ENCODE data around the gene HEYL.

Gene HEYL

DNA sequence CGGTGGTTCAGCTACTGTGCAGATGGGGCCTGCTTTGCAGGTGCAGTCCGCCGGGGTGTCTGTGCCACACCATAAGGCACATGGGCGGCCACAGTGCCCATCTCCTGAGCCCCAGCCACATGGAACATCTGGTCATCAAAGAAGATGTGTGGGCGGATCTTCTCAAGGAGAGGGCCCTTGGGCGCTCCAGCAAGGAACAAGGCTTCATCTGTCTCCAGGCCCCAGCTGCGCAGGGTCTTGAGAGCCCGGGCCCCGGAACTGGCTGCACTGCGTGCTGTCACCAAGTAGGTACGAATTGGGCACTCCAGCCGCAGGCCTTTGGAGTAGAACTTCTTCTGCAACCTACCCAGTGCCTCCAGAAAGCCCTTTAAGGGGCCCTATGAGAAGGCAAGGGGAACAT, 19.7 kb upstream of the HEYL start:
- TF ChIP-seq, protein P1, sequence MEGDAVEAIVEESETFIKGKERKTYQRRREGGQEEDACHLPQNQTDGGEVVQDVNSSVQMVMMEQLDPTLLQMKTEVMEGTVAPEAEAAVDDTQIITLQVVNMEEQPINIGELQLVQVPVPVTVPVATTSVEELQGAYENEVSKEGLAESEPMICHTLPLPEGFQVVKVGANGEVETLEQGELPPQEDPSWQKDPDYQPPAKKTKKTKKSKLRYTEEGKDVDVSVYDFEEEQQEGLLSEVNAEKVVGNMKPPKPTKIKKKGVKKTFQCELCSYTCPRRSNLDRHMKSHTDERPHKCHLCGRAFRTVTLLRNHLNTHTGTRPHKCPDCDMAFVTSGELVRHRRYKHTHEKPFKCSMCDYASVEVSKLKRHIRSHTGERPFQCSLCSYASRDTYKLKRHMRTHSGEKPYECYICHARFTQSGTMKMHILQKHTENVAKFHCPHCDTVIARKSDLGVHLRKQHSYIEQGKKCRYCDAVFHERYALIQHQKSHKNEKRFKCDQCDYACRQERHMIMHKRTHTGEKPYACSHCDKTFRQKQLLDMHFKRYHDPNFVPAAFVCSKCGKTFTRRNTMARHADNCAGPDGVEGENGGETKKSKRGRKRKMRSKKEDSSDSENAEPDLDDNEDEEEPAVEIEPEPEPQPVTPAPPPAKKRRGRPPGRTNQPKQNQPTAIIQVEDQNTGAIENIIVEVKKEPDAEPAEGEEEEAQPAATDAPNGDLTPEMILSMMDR (IDR thresholded peaks at IDR 0.05; ENCODE audit: low read depth, low read length, missing control alignments), result no peak
- H3K4me3 ChIP-seq (replicated peaks; ENCODE audit: low read depth, low read length), result no peak overlapping the region
- DNase-seq (ENCODE audit: extremely low read depth, low read depth), result no peak

DNA sequence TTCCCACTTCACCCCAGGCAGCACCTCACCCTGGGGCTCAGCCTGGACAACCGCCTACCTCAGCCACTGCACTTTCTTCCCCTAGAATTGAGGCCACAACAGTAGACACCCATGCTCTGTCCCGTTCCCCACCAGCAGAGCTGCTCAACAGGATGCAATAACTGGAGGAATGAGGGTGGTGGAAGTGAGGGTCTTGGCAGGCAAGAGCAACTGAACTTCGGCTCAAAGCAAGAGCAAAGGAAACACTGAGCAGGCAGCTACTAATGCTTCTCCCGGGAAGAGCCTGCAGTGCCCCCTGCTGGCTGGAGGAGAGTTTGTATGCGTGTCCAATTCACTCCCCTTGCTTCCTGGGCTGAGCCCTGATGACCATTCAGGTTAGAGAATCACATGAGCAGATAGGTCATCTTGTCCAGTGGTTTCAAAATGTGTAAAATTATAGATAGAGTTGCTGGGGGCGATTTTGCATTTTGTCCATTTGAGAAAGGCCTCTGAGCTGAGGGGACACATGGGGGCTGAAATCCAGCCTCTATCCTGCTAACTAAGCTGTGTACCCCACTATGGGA, 18.6 kb upstream of the HEYL start:
- DNase-seq (ENCODE audit: extremely low read depth, low read depth), result peak; percentile 41
- TF ChIP-seq, protein P1 (IDR thresholded peaks at IDR 0.05; ENCODE audit: low read depth, low read length, missing control alignments), result peak; percentile 91
- H3K4me3 ChIP-seq (replicated peaks; ENCODE audit: low read depth, low read length), result no peak overlapping the region

DNA sequence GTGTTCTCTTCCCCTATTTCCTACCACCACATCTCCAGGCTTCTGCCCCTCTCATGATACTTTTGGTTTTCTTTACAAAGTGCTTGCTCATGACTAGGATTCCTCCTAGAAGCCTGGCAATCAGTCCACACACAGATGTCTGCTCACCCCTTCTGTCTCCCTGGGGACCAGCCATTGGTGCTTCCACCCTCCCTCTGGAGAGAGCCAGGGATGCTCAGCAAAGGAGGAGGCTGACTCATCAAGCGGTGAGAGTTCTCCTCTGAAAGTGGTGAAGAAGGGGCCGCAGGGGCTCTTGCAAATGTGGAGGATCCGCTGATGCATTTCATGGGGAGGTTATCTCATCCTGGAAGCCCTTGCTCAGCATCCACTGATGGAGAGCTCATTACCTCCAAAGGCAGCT, 18.0 kb upstream of the HEYL start:
- H3K4me3 ChIP-seq (replicated peaks; ENCODE audit: low read depth, low read length), result no peak overlapping the region
- no peak for DNase-seq (ENCODE audit: extremely low read depth, low read depth)

DNA sequence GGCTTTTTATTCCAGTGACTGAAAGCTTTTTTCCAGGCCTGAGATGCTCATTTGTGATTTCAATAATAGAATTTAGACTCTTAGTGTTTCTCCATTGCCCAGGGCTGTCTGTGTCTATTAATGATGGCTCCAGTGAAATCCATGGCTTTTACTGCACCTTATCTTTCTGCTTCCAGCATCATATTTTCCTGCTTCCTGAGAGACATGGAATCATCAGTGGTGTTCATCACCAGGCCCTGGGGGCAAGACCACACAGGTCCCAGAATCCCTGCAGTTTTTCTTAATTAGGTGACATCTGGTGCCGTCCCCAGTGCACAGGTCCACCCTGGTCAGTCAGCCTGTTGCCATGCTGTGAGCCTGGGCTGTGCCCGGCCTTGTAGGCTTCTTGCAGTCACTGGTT, 16.9 kb upstream of the HEYL start:
- no peak for DNase-seq (ENCODE audit: extremely low read depth, low read depth)
- no peak overlapping the region for H3K4me3 ChIP-seq (replicated peaks; ENCODE audit: low read depth, low read length)
- TF ChIP-seq, protein P1 (IDR thresholded peaks at IDR 0.05; ENCODE audit: low read depth, low read length, missing control alignments), result no peak

More for the DNA sequence above, 18.0 kb upstream of the HEYL start:
- TF ChIP-seq, protein P1 (IDR thresholded peaks at IDR 0.05; ENCODE audit: low read depth, low read length, missing control alignments), result no peak

DNA sequence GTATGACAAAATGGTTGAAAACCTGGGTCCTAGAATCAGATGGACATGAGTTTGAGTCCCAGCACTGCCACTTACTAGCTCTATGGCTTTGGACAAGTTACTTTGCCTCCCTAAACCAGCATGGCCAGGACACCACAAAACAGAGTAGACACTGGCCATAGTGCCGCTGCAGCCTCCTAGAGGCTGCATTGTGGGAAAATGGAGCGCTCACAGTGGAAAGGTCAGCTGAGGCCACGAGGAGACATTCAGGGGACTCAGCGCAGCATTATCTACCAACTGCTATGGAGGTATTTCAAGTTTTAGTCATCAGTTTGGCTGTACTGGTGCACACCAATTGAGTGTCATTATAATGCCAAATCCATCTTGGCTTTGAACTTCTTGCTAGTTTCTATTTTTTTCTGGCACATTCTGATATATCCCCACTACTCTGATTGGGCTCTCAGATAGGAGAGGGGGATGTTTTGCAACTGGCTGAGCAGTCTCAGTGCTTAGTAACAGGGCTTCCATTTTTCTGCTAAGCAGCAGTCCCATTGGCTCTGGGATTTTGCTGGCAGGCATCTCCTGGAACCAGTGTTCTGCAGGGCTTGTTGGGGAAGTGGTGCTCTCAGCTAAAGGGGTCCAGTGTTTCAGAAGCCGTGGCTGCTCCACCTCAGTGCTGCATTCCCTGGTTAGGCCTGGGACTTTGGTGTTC, 16.3 kb upstream of the HEYL start:
- TF ChIP-seq, protein P1 (IDR thresholded peaks at IDR 0.05; ENCODE audit: low read depth, low read length, missing control alignments), result no peak
- no peak for DNase-seq (ENCODE audit: extremely low read depth, low read depth)
- H3K4me3 ChIP-seq (replicated peaks; ENCODE audit: low read depth, low read length), result no peak overlapping the region

DNA sequence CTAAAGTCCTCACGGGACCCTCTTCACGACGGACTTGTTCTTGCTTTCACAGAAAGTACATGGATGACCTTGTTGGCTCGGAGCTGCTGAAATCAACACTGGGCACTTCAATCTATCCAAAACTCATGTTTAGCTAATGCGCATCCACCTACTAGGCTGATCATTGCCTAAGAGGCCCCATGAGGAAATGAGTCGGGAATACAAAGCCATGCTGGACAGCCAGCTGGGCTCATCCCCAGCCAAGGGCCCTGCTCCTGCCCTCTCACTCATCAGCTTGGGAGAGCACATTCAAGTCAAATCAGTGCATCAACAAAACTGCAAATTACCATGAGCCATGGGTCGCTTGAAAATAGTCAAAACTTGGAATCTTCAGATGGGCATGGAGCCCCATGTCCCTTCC, 14.8 kb upstream of the HEYL start:
- no peak overlapping the region for H3K4me3 ChIP-seq (replicated peaks; ENCODE audit: low read depth, low read length)
- DNase-seq (ENCODE audit: extremely low read depth, low read depth), result no peak
- TF ChIP-seq, protein P1 (IDR thresholded peaks at IDR 0.05; ENCODE audit: low read depth, low read length, missing control alignments), result no peak
